H4 (cell line): ENCODE data around the gene SNPH. TPM values are rescaled to one million over a fixed set of nuclear protein-coding genes. Genes with fewer than 3 reads are reported as not detected.

Experiments used
- DNase-seq: peaks from one replicate; pipeline ENCODE4 v3.0.0-alpha.2; 2015; ENCODE audit warnings: low spot score
- total RNA-seq: library from RNA; depleted of rRNA; stranded (reverse); fragments of >200 nt; shearing (Covaris generic); gene quantifications from 2 replicates; pipeline ENCODE4 v1.2.3, GENCODE V29; 2014

Gene SNPH
- total RNA-seq, 1 experiment from 2014 or later = 0.99 TPM

DNA sequence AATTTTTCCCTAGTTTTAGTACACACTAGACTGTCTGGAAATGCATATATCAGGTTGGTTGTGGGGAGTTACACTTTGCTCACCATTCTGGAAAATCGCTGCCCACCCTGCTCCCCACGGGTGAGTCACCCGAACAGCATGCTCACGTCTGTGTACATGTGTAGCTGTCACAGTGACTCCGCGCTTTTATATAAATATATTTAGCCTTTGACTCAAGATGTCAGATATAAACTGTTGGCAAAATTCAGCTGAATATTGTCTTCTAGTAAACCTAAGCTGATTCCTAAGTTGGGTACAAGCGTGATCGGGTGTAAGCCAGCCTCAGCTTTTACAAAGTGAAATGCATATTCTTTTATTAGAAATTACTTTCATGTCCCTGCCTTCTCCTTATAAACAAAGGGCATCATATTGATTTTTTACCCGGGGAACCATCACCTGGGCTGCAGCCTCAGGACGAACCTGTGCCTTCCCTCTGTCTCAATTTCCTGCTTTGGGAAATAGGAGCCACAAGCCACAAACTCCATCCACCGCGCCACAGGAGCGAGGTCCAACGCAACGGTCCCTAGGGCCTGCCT lies 58.6 kb downstream of the SNPH start:
- peak; percentile 55 for DNase-seq

DNA sequence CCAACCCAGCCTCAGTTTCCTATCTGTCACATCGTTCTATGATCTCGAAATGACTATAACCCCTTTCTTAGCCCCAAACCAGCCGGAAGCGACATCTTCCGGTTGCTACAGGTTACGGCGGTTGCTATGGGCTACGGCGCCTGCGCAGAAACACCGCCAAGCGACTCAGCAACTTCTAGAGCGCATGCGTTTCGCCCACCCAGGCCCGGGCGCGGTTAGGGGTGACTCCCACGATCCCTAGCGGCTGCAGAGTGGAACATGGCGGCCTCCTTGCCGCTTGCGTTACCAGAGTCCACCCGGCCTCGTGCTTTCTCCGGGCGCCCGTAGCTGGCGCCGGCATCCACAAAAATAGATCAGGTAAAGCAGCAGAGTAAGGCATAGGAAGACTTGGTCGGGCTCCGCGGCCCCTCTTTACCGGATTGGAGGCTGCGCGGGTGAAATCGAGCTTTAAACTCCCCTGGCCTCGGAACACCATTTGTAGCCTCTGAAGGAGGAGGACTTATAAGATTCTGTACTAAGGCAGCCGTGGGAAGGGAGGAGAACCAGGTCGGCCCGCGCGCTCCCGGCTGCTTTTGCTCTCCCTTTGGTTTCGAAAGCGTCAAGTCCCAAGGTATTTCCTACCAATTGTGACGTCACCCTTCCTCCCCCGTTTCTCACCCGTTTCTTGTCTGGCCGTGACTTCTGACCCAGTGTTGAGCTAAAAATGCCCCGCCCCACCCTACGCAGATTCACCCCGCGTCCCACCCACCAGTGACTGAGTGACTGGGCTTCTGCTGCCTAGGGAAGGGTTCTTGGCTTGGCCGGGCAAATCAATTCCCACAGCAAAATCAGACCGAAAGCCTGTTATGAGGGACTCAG lies 59.3 kb downstream of the SNPH start:
- peak; percentile 96 for DNase-seq

DNA sequence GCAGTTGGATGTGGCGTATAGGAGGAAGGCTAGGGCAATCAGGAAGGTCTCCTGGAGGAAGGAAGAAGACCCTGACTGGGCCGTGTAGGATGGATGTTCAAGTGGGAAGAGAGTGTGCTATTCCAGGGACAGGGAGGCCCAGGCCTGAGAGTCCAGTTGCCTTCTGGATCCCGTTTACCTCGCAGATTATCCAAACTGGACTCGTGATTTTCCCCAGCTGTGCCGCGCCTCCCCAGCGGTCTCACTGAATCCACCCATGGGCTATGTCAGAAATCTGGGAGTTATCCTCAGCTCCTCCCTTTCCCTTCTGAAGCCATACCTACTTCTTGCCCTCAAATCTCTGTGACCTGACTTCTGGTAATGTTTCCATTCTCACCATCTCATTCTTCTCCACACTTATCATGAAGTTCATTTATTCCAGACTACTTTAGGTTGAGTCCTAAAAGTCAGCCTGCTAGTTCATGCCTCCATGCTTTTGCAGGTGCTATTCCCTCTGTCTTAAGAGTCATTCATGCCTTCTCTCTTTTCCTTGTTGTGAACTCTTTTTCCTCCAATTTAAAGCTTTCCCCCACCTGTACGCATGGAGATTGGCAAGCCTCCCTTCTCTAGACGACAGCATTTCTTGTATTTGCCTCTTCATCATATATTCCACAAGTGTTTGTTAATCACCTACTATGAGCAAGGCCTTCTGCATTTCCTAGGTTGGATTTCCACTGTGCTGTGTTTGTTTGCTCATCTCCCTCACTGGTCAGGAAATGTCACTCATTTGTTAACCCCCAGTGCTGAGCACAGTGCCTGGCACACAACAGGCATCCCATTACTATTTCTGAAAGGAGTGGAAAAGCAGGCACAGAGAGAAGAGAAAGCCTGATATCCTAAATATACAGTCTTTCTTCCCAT lies 60.2 kb downstream of the SNPH start:
- no peak for DNase-seq

DNA sequence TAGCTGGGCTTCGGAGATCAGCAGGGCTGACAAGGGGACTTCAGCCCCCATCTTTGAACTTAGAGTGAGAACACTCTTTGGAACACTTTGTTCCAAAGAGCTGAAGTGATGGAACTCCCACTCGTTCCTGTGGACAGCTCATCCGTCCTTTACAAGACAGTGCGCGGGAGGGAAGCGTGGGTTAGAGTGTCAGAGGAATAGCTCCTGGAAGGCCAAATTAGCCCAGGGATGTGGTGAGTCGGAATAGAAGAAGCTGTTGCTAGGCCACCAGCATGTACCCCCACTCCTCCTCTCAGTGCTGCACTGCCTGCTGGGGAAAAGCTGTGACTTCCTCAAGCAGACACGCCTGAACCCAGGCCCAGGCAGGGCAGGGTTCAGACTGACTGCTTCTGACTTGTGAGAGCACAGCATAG lies 61.2 kb downstream of the SNPH start:
- DNase-seq = no peak

DNA sequence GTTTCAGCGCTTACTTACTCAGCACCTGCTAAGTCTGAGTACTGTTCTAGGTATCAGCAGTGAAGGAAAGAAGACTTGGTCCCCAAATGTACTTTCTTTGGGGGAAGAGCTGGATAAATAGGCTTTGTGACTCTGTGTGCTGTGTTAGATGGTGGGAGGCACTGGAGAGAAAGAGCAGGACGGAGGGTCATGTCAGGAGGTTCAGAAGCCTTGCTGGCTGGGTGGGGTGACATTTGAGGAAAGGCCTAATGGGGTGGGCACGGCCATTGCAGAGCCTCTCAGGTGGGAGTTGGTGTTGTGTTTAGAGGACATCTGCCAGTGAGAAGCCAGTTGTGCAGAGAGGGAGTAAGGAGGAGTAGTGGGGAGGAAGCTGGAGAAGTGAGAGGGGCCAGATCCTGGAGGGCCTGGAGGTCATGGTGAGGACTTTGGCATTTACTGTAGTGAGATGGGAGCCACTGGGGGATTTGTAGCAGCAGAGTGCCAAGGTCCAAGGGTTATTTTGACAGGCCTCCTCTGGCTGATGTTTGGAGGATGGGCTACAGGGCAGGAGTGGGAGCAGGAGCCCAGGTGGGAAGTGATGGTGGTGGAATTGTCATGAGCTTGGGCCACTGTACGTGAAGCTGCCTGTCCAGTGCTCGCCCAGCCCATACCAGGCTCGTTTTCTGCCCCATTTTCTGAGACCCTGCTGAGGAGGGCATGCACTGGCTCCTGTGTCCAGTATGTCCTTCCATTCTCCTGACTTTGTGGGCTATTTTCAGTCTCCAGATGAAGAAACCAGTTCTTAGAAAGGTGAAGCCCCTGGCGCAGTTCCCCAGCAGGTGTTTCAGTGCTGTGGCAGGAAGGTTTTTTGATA lies 62.0 kb downstream of the SNPH start:
- no peak for DNase-seq

DNA sequence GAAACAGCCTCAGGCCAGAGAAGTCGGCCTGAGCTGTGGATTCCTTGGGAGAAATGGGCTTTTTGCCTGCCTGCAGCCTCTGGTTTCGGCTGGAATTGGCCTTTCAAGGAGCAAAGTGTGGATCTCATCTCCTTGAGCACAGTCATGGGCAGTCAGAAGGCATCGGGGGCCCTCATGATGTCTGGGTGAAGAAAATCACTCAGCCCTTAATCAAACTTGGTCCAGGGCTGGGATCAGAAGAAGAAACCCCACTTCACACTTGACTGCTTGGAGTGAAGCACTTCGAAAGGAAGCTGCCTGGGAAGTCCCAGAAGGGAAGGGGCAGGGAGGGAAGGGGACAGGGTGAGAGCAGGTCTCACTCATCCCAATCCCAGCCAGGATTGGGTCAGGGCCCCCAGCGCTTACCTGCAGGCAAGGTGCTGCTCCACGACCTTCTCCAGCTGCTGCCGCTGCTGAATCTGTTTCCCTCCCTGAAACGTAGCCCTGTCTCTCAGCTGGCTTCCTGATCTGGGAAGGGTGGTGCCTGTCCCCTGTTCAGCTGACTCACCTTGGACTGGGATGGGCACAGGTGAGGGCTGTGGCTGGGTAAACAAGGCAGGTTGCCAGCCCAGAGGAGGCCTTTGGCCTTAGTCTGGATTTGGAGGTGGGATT lies 62.7 kb downstream of the SNPH start, which contains the start of gene SDCBP2:
SDCBP2 (minus strand) TSS at position 460 of the 651 bp plus-strand sequence. CDS start 8,723 bp downstream, outside the sequence.
- peak; percentile 2 for DNase-seq

DNA sequence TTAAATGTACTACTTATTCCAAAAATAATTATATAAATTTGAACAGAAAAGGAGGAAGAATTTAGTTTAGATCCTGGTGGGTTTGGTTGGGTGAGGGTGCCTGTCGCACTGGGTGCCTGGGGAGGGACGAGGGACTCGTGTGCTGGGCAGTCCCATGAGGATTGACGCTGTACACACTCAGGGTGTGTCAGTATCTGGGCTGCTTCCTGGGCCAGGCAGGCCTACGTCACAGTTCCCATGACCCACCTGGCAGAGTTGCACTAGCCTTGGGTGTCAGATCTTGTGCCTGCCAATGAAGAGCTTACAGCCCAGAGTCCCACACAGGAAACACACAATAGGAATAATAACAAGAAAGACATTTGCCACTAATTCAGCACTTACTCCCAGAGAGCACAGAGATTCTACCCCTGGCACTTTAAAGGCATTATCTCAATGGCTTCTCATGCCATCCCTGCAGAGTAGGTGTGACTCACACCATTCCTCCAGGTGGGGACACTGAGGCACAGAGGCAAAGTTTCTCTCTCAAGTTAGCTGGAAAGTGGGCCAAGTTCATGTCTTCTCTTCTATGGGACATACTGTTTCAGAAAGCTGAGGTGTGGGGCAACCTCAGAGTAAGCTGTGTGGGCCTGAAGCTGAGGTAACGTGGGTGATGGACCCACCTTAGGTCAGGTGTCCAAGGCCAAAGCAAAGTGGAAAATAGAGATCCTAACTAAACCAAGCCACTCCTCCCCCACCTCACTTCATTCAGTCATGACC lies 64.2 kb downstream of the SNPH start:
- DNase-seq = peak; percentile 2

DNA sequence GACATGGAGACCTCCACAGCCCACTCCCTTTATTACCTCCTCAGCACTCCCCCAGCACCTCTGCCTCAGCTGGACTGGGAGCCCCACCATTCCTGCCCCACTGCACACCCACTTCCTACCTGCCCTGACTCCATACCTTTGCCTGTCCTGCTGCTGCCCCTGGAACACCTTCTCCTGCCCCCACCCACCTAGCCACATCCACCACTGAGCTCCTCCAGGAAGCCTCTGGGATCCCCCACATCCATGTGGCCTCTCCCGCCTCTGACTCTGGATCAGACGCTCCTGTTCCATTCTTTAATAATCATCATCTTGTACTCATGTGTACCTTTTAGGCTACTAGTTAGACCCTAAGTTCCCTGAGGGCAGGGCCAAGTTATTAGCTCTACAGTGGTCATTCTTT lies 65.0 kb downstream of the SNPH start:
- peak; percentile 1 for DNase-seq

DNA sequence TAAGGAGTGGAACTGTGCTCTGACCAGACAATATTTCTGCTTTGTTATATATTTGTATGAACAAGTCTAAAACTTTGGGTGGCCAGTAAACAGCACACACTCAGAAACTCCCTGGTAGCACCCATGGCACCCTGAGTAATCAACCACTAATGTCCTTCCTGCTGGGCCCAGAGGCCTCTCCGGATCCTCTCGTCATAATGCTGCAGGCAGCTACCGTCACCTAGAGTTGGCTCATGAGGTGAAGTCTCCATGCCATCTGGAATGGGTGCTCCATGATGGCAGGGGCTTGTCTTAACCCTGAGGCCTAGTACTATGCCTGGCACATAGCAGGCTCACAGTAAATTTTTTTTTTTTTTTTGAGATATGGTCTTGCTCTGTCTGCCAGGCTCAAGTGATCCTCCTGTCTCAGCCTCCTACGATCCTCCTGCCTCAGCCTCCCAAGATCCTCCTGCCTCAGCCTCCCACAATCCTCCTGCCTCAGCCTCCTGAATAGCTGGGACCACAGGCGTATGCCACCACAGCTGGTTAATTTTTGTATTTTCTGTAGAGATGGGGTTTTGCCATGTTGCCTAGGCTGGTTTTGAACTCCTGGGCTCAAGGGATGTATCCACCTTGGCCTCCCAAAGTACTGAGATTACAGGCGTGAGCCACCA lies 65.8 kb downstream of the SNPH start:
- no peak for DNase-seq

DNA sequence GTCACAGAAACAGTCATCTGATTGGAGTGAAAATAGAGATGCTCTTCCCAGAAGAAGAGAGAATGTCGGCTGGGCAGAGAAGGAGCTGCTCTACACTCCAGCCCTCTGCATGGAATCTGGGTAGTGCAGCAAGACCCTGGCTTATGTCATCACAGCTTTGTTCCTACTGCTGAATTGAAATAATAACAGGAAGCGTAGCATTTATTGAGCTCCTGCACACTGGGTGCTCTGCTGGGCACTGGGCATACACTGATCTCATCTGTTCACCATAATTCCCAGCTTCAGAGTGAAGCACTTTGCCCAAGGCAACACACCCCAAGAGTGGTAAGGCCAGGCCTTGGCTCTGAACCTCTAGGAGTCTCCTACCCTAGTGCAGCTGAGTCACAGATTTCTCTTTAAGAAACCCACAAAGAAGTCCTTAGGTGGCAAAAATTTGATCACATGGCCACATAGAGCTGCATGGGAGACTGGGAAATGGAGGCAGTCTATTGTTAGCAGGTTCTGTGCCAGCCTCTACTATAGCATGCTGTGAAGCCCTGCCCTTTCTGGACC lies 66.7 kb downstream of the SNPH start:
- no peak for DNase-seq

DNA sequence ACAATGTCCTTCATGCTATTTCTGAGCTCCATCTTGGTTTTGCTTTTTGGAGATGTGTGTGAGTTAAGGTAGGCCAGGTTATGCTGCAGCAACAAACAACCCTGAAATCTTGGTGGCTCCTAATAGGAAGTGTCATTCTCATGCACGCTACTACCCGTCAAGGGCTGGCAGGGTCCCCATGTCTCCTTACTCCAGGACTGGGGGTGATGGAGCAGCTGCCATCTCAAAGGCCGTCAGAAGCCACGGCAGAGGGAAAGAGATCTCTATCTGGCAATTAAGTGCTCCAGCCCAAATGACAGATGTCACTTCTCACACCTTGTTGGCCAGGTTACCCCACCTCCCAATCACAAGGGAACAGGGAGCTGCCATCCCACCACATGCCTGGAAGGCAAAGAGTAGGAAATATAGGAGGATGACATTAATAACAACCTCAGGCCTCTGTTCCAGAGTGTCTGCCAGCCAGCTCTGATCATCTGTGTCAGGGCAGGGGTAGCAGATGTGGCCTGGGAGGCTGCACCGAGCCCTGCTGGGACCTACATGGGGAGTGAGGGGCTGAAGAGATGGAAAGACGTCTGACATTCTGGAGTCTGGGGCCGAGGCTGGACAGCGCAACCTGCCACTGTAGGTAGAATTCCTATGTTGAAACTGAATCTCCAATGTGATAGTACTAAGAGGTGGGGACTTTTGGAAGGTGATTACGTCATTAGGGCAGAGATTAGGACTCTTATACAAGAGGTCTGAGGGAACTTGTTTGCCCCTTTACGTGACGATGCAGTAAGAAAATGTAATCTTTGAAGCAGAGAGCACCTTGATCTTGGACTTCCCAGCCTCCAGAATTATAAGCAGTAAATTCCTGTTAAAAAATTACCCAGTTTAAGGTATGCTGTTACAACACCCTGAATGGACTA lies 67.6 kb downstream of the SNPH start:
- DNase-seq = no peak

DNA sequence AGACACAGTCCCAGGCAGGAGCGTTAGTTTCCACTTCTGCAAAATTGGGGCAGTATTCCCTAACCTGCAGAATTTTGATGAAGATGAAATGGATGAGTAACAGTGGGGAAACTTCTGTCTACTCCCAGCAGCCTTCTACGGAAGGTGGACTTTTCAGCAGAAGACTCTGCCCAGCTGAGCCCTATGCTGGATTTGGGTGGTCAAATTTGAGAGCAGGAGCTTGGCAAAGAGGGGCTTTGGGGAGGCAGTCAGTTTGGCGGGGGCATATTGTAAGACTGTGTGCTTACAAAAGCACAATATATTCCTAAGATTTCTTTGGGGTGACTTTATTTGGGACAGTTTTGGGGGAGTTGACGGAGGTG lies 68.3 kb downstream of the SNPH start:
- DNase-seq = no peak

DNA sequence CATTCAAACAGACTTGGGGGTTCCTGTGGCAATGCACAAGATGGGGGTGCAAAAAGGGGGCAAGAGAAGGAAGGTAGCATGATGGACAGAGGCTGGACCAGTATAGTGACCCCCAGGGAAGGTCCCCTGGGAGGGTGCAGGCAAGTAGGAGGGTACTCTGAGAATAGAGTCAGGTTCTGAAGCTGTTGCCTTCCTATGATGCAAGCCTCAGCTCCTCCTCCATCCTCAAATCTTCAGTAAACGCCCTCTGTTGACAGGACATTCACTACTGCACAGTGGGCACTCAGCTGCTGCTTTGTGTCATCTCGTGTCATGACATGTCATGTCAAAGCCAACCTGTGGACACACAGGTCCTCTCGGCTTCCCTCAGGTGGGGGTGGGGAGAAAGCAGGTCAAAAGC lies 68.7 kb downstream of the SNPH start:
- no peak for DNase-seq

DNA sequence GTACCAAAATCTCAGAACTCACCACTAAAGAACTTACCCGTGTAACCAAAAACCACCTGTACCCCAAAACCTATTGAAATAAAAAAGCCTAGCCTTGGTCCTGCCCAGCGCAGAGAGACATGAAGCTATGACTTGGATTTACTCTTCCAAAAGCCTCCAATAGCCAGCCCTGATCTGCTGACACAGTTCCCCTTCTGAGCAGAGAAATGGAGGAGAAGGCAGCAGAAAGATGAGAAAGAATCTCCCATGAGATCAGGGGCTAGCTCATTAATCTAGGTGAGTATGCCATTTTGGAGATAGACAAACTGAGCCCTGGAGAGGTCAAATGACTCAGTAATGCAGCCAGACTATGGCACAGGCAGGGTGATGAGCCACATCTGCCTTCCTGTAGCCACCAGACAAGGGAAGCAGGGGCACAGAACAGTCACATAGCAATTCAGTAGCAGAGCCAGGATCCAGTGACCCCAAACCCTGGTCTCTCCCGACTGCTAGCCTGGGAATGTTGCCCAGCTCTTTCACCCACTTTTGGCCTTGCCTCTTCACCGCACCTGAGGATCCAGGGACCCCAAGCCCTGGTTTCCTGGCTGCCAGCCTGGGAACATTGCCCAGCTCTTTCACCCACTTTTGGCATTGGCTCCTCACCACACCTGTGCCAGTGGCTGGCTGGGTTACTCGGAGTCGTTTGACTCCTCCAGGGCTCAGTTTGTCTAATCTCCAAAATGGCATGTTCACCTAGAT lies 70.0 kb downstream of the SNPH start:
- DNase-seq = no peak

DNA sequence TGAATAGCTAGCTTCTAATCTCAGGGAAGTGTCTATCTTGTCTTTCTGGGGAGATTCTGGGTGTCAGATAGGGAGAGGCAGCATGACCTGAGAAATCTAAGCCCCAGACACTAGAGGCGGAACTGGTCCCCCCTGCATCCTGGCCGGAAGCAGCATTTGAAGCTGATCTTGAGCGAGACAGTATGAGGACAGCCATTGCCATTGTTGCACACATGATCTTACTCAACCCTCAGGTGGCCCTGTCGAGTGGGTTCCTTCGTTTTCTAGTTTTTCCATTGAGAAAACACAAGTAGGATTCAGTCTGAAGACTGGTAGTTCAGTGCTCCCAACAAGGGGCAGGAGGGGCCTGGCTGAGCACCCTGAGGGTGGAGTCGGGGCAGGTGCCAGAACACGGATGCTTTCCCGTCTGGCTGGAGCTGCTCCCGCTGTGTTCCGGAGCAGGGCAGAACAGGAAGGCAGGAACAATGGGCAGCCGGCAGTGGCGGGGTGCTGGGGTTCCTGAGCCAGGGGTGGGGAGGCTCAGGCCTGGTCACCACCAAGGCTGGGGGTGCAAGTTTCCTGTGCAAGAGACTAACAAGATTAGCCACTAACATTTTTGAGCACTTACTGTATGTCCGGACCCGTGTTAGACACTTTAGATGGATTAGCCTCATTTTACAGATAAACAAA lies 70.7 kb downstream of the SNPH start:
- DNase-seq = no peak

DNA sequence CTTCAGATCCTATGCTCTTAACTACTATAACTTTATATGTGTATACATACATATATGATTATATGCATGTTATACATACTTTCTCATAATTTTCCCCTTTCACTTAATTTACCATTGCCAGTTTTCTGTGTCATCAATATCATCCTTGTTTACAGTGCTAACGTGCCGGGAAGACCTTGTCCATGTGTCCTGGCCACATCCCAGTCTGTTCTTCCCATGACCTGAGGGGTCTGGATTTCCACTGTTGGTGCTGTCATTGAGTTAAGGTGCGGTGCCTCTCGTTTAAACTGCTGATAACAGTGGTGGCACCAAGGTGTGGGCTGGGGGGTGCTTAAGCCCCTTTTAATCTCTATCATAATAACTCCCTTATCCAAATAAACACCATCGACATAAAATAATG lies 71.3 kb downstream of the SNPH start:
- DNase-seq = no peak

DNA sequence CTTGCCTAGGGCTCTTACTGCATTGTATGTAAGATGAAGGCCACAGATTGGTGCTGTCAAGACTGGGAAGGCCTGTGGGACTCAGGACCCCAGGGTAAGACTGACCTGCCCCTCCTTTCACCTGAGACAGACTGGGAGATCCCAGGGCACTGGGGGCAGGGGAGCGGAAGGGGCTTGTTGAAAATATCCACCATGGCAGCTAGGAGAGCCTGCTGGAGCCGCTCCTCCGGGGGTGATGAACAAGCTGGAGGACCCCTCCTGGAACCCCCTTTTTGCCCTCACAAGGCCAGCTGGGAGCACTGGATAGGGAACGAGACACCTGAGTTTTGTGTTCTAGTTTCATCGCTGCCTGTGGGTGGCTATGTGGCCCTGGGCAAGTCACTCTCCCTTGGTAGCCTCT lies 72.0 kb downstream of the SNPH start:
- no peak for DNase-seq
